K562 (cell line): Measurements from ENCODE around the gene DYRK1A.

Experiments used
- GABPB2 ChIP-seq: fragments of 250-450 bp; sonication (Bioruptor Pico); conservative IDR thresholded peaks from 2 replicates; pipeline ENCODE4 v1.5.1; 2021; ENCODE audit warnings: mild to moderate bottlenecking
- ZKSCAN8 ChIP-seq: fragments of 200-800 bp; sonication (Bioruptor generic); IDR thresholded peaks from 2 replicates; pipeline ENCODE4 v1.6.1; 2016; ENCODE audit warnings: missing genetic modification characterization, missing compliant biosample characterization
- ZNF146 ChIP-seq: IDR thresholded peaks from one replicate; pipeline ENCODE4 v1.6.1; 2018; ENCODE audit warnings: missing compliant biosample characterization; ENCODE audit not compliant: unreplicated experiment
- ZNF232 ChIP-seq: sonication (generic); formaldehyde crosslinking; IDR thresholded peaks from 2 replicates; pipeline ENCODE4 v1.8.0; 2022; ENCODE audit warnings: mild to moderate bottlenecking, missing genetic modification reagents
- TF ChIP-seq, protein P1 (sequence below), 3 experiments: IDR thresholded peaks in 2 of 3; conservative IDR thresholded peaks in 1 of 3; 2 replicates each; pipeline ENCODE4 v1.5.1; 2011 to 2012; ENCODE audit warnings: low read length in 3 of 3, mild to moderate bottlenecking in 3 of 3, control low read depth in 2 of 3, improper control_type of control experiment in 1 of 3, inconsistent platforms in 1 of 3, low read depth in 1 of 3, mixed read lengths in 1 of 3, moderate library complexity in 1 of 3; ENCODE audit not compliant: insufficient read depth in 2 of 3
- TF ChIP-seq, protein P2 (sequence below): sonication (generic); formaldehyde crosslinking; IDR thresholded peaks from 2 replicates; pipeline ENCODE4 v1.8.1; 2023; ENCODE audit warnings: missing genetic modification reagents, mild to moderate bottlenecking, borderline replicate concordance

DNA sequence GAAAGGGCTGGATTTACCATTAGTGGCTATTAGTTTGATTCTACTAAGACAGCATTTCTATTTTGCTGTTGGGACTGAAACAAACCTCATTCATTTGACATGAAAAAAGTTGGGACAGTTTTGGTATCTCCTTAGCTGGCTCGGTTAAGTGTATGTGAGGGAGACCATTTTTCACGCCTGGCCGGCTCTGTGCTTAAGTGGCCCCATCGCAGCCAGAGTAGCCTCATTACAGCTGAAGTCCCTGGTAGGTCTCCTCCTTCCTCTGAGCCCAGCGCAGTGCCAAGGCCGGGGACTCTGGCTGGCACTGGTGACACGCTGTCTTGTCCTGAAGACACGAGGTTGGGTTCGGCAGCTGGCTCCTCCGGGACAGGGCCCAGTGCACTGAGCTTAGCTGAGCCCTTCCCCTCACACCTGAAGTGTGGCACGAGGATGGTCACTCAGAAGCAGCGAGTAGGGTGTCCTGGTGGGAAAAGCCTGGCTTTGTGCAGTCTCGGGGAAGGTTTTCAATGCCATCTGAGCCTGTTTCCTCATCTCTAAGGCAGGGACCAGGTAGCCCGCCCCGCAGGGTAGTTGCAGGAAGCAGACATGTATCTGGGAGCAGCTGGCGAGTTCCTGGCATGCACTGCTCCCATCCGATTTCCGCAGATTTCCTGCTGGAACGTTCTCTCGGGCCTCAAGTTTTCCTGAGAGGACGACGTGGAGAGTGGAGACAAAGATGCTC lies 196.5 kb downstream of the DYRK1A start:
- TF ChIP-seq, protein P1, sequence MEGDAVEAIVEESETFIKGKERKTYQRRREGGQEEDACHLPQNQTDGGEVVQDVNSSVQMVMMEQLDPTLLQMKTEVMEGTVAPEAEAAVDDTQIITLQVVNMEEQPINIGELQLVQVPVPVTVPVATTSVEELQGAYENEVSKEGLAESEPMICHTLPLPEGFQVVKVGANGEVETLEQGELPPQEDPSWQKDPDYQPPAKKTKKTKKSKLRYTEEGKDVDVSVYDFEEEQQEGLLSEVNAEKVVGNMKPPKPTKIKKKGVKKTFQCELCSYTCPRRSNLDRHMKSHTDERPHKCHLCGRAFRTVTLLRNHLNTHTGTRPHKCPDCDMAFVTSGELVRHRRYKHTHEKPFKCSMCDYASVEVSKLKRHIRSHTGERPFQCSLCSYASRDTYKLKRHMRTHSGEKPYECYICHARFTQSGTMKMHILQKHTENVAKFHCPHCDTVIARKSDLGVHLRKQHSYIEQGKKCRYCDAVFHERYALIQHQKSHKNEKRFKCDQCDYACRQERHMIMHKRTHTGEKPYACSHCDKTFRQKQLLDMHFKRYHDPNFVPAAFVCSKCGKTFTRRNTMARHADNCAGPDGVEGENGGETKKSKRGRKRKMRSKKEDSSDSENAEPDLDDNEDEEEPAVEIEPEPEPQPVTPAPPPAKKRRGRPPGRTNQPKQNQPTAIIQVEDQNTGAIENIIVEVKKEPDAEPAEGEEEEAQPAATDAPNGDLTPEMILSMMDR (IDR thresholded peaks at IDR 0.05 in 2 of 3, conservative IDR thresholded peaks at IDR 0.05 in 1 of 3; ENCODE audit: insufficient read depth in 2 of 3, low read depth in 1 of 3, low read length in 3 of 3) = no peak
- TF ChIP-seq ZKSCAN8 (CRISPR knock-in tag) (no peak), ZNF232 (CRISPR knock-in tag) (no peak; the same call in 1 of the 2 replicates), ZNF146 (CRISPR knock-in tag) (no peak), GABPB2 (no peak)
- TF ChIP-seq, protein P2, sequence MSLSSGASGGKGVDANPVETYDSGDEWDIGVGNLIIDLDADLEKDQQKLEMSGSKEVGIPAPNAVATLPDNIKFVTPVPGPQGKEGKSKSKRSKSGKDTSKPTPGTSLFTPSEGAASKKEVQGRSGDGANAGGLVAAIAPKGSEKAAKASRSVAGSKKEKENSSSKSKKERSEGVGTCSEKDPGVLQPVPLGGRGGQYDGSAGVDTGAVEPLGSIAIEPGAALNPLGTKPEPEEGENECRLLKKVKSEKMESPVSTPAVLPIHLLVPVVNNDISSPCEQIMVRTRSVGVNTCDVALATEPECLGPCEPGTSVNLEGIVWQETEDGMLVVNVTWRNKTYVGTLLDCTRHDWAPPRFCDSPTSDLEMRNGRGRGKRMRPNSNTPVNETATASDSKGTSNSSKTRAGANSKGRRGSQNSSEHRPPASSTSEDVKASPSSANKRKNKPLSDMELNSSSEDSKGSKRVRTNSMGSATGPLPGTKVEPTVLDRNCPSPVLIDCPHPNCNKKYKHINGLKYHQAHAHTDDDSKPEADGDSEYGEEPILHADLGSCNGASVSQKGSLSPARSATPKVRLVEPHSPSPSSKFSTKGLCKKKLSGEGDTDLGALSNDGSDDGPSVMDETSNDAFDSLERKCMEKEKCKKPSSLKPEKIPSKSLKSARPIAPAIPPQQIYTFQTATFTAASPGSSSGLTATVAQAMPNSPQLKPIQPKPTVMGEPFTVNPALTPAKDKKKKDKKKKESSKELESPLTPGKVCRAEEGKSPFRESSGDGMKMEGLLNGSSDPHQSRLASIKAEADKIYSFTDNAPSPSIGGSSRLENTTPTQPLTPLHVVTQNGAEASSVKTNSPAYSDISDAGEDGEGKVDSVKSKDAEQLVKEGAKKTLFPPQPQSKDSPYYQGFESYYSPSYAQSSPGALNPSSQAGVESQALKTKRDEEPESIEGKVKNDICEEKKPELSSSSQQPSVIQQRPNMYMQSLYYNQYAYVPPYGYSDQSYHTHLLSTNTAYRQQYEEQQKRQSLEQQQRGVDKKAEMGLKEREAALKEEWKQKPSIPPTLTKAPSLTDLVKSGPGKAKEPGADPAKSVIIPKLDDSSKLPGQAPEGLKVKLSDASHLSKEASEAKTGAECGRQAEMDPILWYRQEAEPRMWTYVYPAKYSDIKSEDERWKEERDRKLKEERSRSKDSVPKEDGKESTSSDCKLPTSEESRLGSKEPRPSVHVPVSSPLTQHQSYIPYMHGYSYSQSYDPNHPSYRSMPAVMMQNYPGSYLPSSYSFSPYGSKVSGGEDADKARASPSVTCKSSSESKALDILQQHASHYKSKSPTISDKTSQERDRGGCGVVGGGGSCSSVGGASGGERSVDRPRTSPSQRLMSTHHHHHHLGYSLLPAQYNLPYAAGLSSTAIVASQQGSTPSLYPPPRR (CRISPR knock-in tag) = no peak
